Testis (tissue), 3 donors: ENCODE results near the gene CACNA2D3. TPM values are rescaled to one million over a fixed set of nuclear protein-coding genes. Genes with fewer than 3 reads are reported as not detected.
A peak's percentile ranks its signal among the peaks of the same experiment; 100 is the strongest.

Experiments used
- DNase-seq: peaks from one replicate; pipeline ENCODE4 v3.0.0-alpha.2; 2019
- H3K27ac ChIP-seq, 2 donors: fragments of 200-600 bp; sonication (generic); one replicate each; pipeline ENCODE4 v1.5.1; 2019
- H3K27me3 ChIP-seq: fragments of 200-600 bp; sonication (generic); one replicate; pipeline ENCODE4 v1.5.1; 2019
- H3K36me3 ChIP-seq: fragments of 200-600 bp; sonication (generic); one replicate; pipeline ENCODE4 v1.5.1; 2017; ENCODE audit warnings: low read depth; ENCODE audit errors: missing control alignments
- H3K4me1 ChIP-seq: fragments of 200-600 bp; sonication (generic); one replicate; pipeline ENCODE4 v1.5.1; 2019
- H3K4me3 ChIP-seq, 2 donors: fragments of 200-600 bp; sonication (generic); one replicate each; pipeline ENCODE4 v1.5.1; 2017 to 2019
- H3K9me3 ChIP-seq: fragments of 200-600 bp; sonication (generic); one replicate; pipeline ENCODE4 v1.5.1; 2017
- CTCF ChIP-seq, 3 experiments: fragments of 450-650 bp in 2 of 3; fragments of 200-600 bp in 1 of 3; sonication (generic) in 1 of 3; IDR thresholded peaks; one replicate each; pipeline ENCODE4 v1.5.1; 2016 to 2019; ENCODE audit warnings: antibody characterized with exemption in 3 of 3, mild to moderate bottlenecking in 2 of 3, moderate library complexity in 1 of 3
- POLR2A ChIP-seq: fragments of 450-650 bp; IDR thresholded peaks from one replicate; pipeline ENCODE4 v1.6.1; 2017; ENCODE audit warnings: antibody characterized with exemption, mild to moderate bottlenecking, moderate library complexity
- WGBS, 2 donors: methylation state at CpG; one replicate each; pipeline ENCODE4 v1.1.5; 2018; 5-methylcytosine and 5-hydroxymethylcytosine counted together
- intact Hi-C: fragments of 100-400 bp; cut with DNase I; formaldehyde crosslinking; loops from one replicate; pipeline ENCODE4 v1.15.1; 2023; ENCODE audit warnings: low total_unique reads
- polyA plus RNA-seq: library from polyadenylated mRNA; stranded (reverse); fragments of 350-450 nt; fragmentation: Illumina TruSeq; extraction: RNeasy Lipid Tissue Mini Kit (QIAGEN cat#74804); gene quantifications from one replicate; pipeline ENCODE4 v1.2.3, GENCODE V29; 2014; ENCODE audit warnings: low read depth, low replicate concordance; ENCODE audit not compliant: insufficient read depth
- total RNA-seq, 2 donors: library from RNA; depleted of rRNA; stranded (reverse); fragments of >200 nt; gene quantifications; one replicate each; pipeline ENCODE4 v1.2.3, GENCODE V29; 2016

The CACNA2D3 gene
- total and polyA plus RNA-seq, 3 donors from 2014 or later, result 10.1 to 16.5 (median 11.2) TPM

GRCh38 chr3:55009372-55009771 lies 887.0 kb downstream of the CACNA2D3 start:
- no peaks in the 10 kb centered on the region for H3K36me3 ChIP-seq
- intact Hi-C loops, result no loop called here
- H3K4me1 ChIP-seq, result no peaks in the 10 kb centered on the region
- no peak overlapping the region for H3K27ac ChIP-seq
- no peak overlapping the region for H3K4me3 ChIP-seq
- WGBS, 2 donors, result 62 to 75% methylated on average over 4 of the region's 4 CpGs
- no peak for DNase-seq
- TF ChIP-seq POLR2A (no peak), CTCF (IDR thresholded peaks at IDR 0.05) (no peak)
- H3K27me3 ChIP-seq, result no peaks in the 10 kb centered on the region
- no peaks in the 10 kb centered on the region for H3K9me3 ChIP-seq

- WGBS, 2 donors, result 77 to 80% methylated on average over 4 of the region's 4 CpGs
- H3K4me3 ChIP-seq, result no peak overlapping the region
- DNase-seq, result no peak
- intact Hi-C loops, result no loop called here
- no peak for TF ChIP-seq POLR2A
- no peak for TF ChIP-seq CTCF (IDR thresholded peaks at IDR 0.05)
- H3K27ac ChIP-seq, result no peak overlapping the region
- no peaks in the 10 kb centered on the region for H3K4me1 ChIP-seq
- H3K9me3 ChIP-seq, result no peaks in the 10 kb centered on the region
- H3K27me3 ChIP-seq, result no peaks in the 10 kb centered on the region
- no peaks in the 10 kb centered on the region for H3K36me3 ChIP-seq
These were observed 889.7 kb downstream of the CACNA2D3 start for GRCh38 chr3:55012091-55012490.

GRCh38 chr3:55013145-55013925 lies 891.0 kb downstream of the CACNA2D3 start:
- H3K36me3 ChIP-seq, result no peaks in the 10 kb centered on the region
- 72 to 76% methylated on average over 5 of the region's 5 CpGs for WGBS, 2 donors
- no peak overlapping the region for H3K27ac ChIP-seq
- H3K4me1 ChIP-seq, result no peaks in the 10 kb centered on the region
- intact Hi-C loops, result no loop called here
- H3K4me3 ChIP-seq, result no peak overlapping the region
- peak in 1 of 3 experiments; percentile 11 for TF ChIP-seq CTCF (IDR thresholded peaks at IDR 0.05)
- TF ChIP-seq POLR2A, result no peak
- H3K27me3 ChIP-seq, result no peaks in the 10 kb centered on the region
- H3K9me3 ChIP-seq, result no peaks in the 10 kb centered on the region
- DNase-seq, result peak; percentile 30

GRCh38 chr3:55014081-55014480 lies 891.7 kb downstream of the CACNA2D3 start:
- Histone ChIP-seq H3K4me1 (no peaks in the 10 kb centered on the region), H3K36me3 (no peaks in the 10 kb centered on the region), H3K4me3 (no peak overlapping the region), H3K27ac (no peak overlapping the region), H3K27me3 (no peaks in the 10 kb centered on the region), H3K9me3 (no peaks in the 10 kb centered on the region)
- WGBS, 2 donors, result 68 to 90% methylated on average over 4 of the region's 4 CpGs
- DNase-seq, result no peak
- no peak for TF ChIP-seq POLR2A
- TF ChIP-seq CTCF (IDR thresholded peaks at IDR 0.05), result no peak
- intact Hi-C loops, result no loop called here

- Histone ChIP-seq H3K27me3 (no peaks in the 10 kb centered on the region), H3K27ac (no peak overlapping the region), H3K9me3 (no peaks in the 10 kb centered on the region), H3K4me3 (no peak overlapping the region), H3K36me3 (no peaks in the 10 kb centered on the region), H3K4me1 (no peaks in the 10 kb centered on the region)
- intact Hi-C loops, result no loop called here
- WGBS, 2 donors, result 72 to 77% methylated on average over 5 of the region's 5 CpGs
- TF ChIP-seq POLR2A (no peak), CTCF (IDR thresholded peaks at IDR 0.05) (no peak)
- DNase-seq, result no peak
These were observed 892.6 kb downstream of the CACNA2D3 start for GRCh38 chr3:55014906-55015305.
